Measurements from ENCODE around the gene CBFB. TPM values are rescaled to one million over a fixed set of nuclear protein-coding genes. Genes with fewer than 3 reads are reported as not detected.
"Not testable (repeated sequence)": the region's sequence is repeated elsewhere in the genome, so short reads cannot be mapped to it uniquely, and the experiment has no call there.

The CBFB gene
- total RNA-seq: 235 and 240 TPM in 2 replicates

DNA sequence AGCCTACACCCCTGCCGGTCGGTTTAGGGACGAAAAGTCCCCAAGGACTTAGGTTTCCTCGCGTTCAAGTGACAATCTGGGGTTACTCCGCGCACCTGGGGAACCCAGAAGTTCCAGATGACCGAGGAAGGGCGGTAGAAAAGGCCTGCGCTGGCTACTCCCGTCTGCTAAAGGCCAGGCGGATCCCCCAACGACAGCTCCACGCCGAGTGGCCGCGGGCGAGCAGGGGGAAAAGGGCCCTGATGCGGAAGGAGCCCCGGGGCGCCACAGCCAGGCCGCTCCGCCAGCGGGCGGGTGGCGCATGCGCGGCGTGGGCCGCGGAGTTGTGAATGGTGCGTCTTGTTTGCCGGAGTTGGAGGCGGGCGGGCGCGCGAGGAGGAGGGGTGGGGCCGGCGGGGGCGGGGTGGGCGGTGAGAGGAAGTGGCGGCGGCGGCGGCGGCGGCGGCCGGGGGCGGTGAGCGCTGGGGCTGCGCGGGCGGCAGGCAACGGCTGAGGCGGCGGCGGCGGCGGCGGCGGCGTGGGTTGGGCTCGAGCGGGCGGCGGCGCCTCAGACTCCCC lies at the start of gene CBFB:
CBFB (plus strand) TSS at position 454 of the 558 bp plus-strand sequence. CDS start 259 bp downstream, outside the sequence.
- intact Hi-C loops (cut with micrococcal nuclease): loop anchor here (1.0 to 2.0 kb wide), 4 partner anchors 10 to 218 kb away; partner anchors contain the start of gene FHOD1

GRCh38 chr16:66983033-66983432 lies 45.9 kb upstream of the CBFB start:
- intact Hi-C loops (cut with micrococcal nuclease): no loop called here

- intact Hi-C loops (cut with micrococcal nuclease): loop anchor here (2.0 kb wide), 2 partner anchors 16 to 174 kb away; partner anchors contain the start of genes FBXL8 and TRADD
Measured at GRCh38 chr16:66984892-66985311, 44.0 kb upstream of the CBFB start.

GRCh38 chr16:66986559-66986958 lies 42.4 kb upstream of the CBFB start:
- intact Hi-C loops (cut with micrococcal nuclease): no loop called here

GRCh38 chr16:66988197-66988788 lies 40.7 kb upstream of the CBFB start, which contains the start of gene CES4A:
Gene CES4A, plus strand, starts transcription at chr16:66988589. Its CDS starts 184 bp downstream, at chr16:66988773.
- intact Hi-C loops (cut with micrococcal nuclease): no loop called here

DNA sequence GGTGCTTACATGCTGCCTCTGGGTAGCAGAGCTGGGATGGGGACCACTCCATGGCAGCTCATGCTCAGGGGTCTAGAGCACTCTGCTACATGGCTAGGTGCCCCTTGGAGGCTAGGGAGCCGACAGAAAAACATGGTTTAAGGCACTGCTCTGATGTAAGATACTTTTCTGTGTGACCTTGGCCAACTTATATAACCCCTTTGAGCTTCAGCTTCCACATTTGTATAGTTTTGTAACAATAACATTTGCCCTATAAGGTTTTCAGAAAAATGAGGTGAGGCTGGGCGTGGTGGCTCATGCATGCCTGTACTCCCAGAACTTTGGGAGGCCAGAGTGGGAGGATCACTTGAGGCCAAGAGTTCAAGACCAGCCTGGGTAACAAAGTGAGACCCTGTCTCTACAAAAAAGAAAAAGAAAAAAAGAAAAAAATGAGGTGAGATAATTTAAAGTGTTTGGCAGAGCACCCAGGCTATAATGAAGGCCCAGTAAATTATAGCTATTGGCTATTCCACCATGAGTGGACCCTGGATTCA lies 37.3 kb upstream of the CBFB start:
- intact Hi-C loops (cut with micrococcal nuclease): no loop called here

- intact Hi-C loops (cut with micrococcal nuclease): not testable (repeated sequence)
Measured at GRCh38 chr16:66993558-66993957, 35.4 kb upstream of the CBFB start.

DNA sequence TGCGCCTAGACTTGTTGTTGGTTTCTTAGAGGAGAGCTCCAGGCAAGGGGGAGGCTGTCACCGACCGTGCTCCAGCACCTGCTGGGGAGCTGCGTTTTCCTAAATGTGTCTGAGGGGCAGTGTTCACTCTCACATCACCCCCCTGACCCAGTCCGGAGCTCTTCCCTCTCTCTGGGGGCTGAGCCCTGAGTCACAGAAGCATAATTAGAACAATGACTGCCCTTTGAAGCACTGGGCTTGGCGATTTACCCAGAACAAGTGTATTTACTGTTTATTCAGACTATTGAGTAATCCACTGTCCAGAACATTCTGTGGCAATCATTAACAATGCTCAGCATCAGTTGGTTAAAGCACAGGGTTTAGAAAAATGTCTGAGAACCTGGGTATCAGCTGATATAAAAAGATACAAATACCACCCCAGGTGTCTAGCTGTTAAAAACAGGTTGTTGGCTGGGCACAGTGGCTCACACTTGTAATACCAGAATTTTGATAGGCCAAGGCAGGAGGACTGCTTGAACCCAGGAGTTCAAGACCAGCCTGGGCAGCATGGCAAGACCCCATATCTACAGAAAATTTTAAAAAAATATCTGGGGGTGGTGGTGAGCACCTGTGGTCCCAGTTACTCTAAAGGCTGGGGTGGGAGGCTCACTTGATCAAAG lies 32.5 kb upstream of the CBFB start:
- intact Hi-C loops (cut with micrococcal nuclease): no loop called here

GRCh38 chr16:66996983-66997358 lies 32.0 kb upstream of the CBFB start:
- intact Hi-C loops (cut with micrococcal nuclease): no loop called here

DNA sequence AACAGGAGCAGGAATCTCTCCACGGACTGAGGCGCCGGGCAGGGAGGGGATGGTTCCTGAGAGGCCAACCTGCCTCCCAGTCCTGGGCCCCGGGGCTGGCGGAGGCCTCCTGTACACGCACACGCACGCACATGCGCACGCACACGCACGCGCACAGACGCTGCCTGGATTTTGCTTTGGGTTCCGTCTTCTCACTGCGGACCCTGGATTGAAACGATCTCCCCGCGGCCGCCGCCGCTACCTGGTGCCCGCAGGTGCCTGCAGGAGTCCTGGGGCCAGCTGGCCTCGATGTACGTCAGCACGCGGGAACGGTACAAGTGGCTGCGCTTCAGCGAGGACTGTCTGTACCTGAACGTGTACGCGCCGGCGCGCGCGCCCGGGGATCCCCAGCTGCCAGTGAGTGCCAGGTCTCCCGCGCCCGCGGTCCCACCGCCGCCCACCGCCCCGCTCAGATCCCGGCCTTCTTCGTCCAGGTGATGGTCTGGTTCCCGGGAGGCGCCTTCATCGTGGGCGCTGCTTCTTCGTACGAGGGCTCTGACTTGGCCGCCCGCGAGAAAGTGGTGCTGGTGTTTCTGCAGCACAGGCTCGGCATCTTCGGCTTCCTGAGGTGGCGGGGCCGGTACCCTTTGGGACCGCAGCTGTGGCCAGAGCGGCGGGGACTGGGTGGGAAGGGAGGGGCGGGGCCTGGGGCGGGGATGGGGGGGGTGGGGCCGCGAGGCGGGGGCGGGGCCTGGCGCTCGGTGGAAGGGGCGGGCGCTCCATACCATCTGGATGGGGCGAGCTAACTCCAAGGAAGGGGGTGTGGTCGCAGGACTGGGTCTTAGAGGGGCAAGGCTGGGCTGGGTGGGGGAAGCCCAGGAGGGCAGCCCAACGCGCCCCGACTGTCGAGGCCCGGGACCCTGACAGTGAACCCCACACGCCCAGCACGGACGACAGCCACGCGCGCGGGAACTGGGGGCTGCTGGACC lies 28.3 kb upstream of the CBFB start:
- intact Hi-C loops (cut with micrococcal nuclease): loop anchor here (1.0 to 2.0 kb wide), 2 partner anchors 16 to 23 kb away; no protein-coding TSS in a partner anchor

- intact Hi-C loops (cut with micrococcal nuclease): loop anchor here (2.0 kb wide), 1 partner anchor 17 kb away; no protein-coding TSS in a partner anchor
Measured at GRCh38 chr16:67001726-67002125, 27.2 kb upstream of the CBFB start.

DNA sequence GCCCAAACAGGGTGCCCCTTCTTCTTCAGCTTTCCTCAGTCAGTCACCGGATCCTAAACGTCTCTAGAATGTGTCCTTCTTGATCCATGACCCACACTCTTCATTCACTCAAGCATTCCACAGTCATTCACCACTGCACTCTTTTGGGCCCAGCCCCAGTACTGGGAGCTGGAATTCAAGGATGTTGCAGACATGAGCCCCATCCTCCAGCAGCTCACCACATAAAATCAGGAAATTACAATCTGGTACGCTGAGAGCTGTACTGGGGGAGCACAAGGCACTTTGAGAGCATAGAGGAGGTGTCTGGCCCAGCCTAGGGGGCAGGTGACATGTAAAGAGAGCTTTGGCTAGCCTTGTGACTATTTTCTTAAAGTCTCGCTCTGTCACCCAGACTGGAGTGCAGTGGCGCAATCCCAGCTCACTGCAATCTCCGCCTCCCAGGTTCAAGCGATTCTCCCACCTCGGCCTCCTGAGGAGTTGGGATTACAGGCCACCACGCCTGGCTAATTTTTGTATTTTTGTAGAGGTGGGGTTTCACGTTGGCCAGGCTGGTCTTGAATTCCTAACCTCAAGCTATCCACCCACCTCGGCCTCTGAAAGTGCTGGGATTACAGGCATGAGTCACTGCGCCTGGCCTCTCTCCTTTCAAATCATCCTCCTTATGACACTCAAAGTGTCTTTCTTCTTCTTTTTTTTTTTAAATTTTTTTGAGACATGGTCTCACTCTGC lies 21.9 kb upstream of the CBFB start:
- intact Hi-C loops (cut with micrococcal nuclease): no loop called here

DNA sequence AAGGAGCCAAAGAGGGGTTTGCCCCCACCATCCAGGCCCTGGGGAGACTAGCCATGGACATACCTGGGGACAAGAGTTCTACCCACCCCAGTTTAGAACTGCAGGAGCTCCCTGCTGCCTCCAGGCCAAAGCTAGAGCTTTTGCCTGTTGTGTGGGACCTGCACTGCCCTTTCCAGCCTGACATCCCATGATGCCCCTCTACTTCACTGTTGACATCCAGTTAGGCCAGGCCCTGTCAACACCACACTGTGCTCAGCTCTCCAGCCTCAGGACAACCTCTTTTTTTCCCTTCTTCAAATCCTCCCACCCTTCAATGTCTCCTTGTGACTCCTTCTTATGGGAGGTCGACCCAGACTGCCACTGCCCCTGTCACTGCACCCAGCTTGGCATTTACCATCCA lies 19.8 kb upstream of the CBFB start:
- intact Hi-C loops (cut with micrococcal nuclease): no loop called here

DNA sequence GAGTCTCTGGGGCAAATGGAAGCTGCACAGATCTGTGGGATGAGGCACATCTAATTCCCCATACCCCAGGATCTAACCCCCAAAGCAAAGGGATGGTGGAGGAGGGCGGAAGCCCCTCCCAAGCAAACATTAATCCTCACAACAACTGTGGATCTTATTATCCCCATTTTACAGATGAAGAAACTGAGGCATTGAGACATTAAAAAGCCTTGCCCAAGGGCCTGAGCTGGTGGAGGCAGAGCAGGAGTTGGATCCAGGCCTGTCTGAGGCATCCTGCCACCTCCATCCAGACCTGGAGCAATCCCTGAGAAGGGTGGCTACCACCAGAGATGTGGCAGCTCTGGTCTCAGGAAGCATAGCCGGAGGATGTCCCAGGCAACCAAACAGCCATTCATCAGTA lies 17.7 kb upstream of the CBFB start:
- intact Hi-C loops (cut with micrococcal nuclease): loop anchor here (10.0 kb wide), 1 partner anchor 56 kb away; no protein-coding TSS in a partner anchor

GRCh38 chr16:67013233-67013822 lies 15.6 kb upstream of the CBFB start:
- intact Hi-C loops (cut with micrococcal nuclease): loop anchor here (10.0 kb wide), 1 partner anchor 59 kb away; no protein-coding TSS in a partner anchor

- intact Hi-C loops (cut with micrococcal nuclease): loop anchor here (1.0 to 10.0 kb wide), 3 partner anchors 14 to 59 kb away; no protein-coding TSS in a partner anchor
Measured at GRCh38 chr16:67013823-67014633, 14.9 kb upstream of the CBFB start.

DNA sequence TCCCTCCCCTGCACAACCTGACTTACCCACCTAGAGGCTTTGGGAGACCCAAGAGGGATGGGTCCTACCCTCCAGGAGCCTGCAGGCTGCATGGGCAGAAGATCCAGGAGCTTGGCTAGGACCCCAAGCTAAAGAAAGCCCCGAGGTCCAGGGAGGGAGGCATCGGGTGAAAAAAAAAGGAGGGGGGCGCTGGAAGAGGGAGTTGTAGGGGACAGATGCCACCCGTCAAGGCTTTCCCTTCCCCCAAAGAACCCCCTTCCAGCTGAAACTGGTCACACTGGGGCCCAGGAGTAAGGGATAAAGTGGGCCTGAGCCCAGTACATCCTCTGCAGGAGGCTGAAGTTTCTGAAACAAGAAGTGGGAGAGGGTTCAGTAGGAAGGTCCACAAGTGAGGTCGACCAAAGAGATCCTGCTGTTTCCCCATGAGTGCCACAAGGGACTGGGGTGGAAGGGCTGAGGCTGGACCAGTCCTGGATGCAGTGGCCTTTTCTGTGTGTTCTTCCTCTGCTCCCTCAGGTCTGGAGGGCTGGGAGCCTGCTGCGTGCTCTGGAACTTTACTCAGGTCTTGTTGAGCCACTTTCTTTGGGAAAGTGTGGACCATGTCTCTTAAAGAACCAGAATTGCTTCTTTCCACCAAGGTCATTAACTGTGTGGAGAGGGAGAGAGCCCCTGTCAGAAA lies 14.2 kb upstream of the CBFB start:
- intact Hi-C loops (cut with micrococcal nuclease): loop anchor here (1.0 to 10.0 kb wide), 3 partner anchors 14 to 60 kb away; no protein-coding TSS in a partner anchor

GRCh38 chr16:67015313-67015731 lies 13.6 kb upstream of the CBFB start:
- intact Hi-C loops (cut with micrococcal nuclease): loop anchor here (2.0 to 10.0 kb wide), 2 partner anchors 39 to 61 kb away; no protein-coding TSS in a partner anchor
